Esophagus squamous epithelium (tissue), 5 donors: Measurements from ENCODE around the gene ARHGAP42. TPM values are rescaled to one million over a fixed set of nuclear protein-coding genes. Genes with fewer than 3 reads are reported as not detected.

Experiments
- DNase-seq: peaks from one replicate; lab custom pipeline; 2025; lab: John Stamatoyannopoulos, UW
- H3K27ac ChIP-seq, 4 donors: fragments of 200-600 bp; sonication (generic); one replicate each; pipeline ENCODE4 v1.5.1; 2016 to 2019; ENCODE audit warnings: mild to moderate bottlenecking in 1 of 4
- H3K27me3 ChIP-seq, 4 donors: fragments of 200-600 bp; sonication (generic); 1 replicate in 3 of 4; 2 replicates in 1 of 4; pipeline versions ENCODE4 v1.5.1 to v1.6.0; 2017 to 2021; ENCODE audit warnings: antibody characterized with exemption in 1 of 4
- H3K36me3 ChIP-seq, 3 donors: fragments of 200-600 bp; sonication (generic); one replicate each; pipeline ENCODE4 v1.5.1; 2016 to 2019
- H3K4me1 ChIP-seq, 3 donors: fragments of 200-600 bp; sonication (generic); one replicate each; pipeline ENCODE4 v1.5.1; 2017 to 2019
- H3K4me3 ChIP-seq, 4 donors: fragments of 200-600 bp; sonication (generic); 1 replicate in 3 of 4; 2 replicates in 1 of 4; pipeline ENCODE4 v1.5.1; 2016 to 2019; ENCODE audit warnings: mild to moderate bottlenecking in 2 of 4, moderate library complexity in 1 of 4
- H3K9me3 ChIP-seq, 3 donors: fragments of 200-600 bp; sonication (generic); one replicate each; pipeline ENCODE4 v1.5.1; 2016 to 2019
- CTCF ChIP-seq, 6 experiments: fragments of 450-650 bp in 4 of 6; fragments of 200-600 bp in 2 of 6; sonication (generic) in 2 of 6; IDR thresholded peaks; one replicate each; pipeline ENCODE4 v1.5.1; 2016 to 2019; ENCODE audit warnings: antibody characterized with exemption in 6 of 6, mild to moderate bottlenecking in 4 of 6, moderate library complexity in 4 of 6
- POLR2A ChIP-seq, 4 donors: fragments of 450-650 bp; IDR thresholded peaks; one replicate each; pipeline ENCODE4 v1.6.1; 2017; ENCODE audit warnings: antibody characterized with exemption in 4 of 4, mild to moderate bottlenecking in 4 of 4, moderate library complexity in 3 of 4
- WGBS, 2 donors: methylation state at CpG; one replicate each; pipeline ENCODE4 v1.1.5; 2018; 5-methylcytosine and 5-hydroxymethylcytosine counted together
- intact Hi-C: fragments of 100-400 bp; cut with DNase I; formaldehyde crosslinking; loops from one replicate; pipeline ENCODE4 v1.15.0; 2022
- total RNA-seq, 4 donors: library from RNA; depleted of rRNA; stranded (reverse); fragments of >200 nt; gene quantifications; one replicate each; pipeline ENCODE4 v1.1.0, GENCODE V29; 2016
- donor health status: DM: yes; HTN: yes; CAD: no.

The ARHGAP42 gene
- total RNA-seq, 4 donors from 2014 or later = 3.5 to 10.1 (median 6.4) TPM

GRCh38 chr11:100674212-100674611 lies 12.9 kb upstream of the ARHGAP42 start:
- Histone ChIP-seq H3K36me3 (no peaks in the 10 kb centered on the region), H3K27ac (no peak overlapping the region), H3K27me3 (no peaks in the 10 kb centered on the region), H3K9me3 (no peaks in the 10 kb centered on the region), H3K4me3 (no peak overlapping the region), H3K4me1 (no peaks in the 10 kb centered on the region)
- DNase-seq = no peak
- 87 to 91% methylated on average over 7 of the region's 7 CpGs for WGBS, 2 donors
- no peak for TF ChIP-seq POLR2A (IDR thresholded peaks at IDR 0.05)
- no peak for TF ChIP-seq CTCF (IDR thresholded peaks at IDR 0.05)
- intact Hi-C loops = loop anchor here (10.0 kb wide), 1 partner anchor 89 kb away; no protein-coding TSS in a partner anchor

GRCh38 chr11:100675115-100675650 lies 11.9 kb upstream of the ARHGAP42 start:
- no peak overlapping the region for H3K4me3 ChIP-seq
- H3K27ac ChIP-seq = no peak overlapping the region
- TF ChIP-seq POLR2A (IDR thresholded peaks at IDR 0.05) (no peak), CTCF (IDR thresholded peaks at IDR 0.05) (no peak)
- intact Hi-C loops = loop anchor here (10.0 kb wide), 1 partner anchor 90 kb away; no protein-coding TSS in a partner anchor
- H3K36me3 ChIP-seq = no peaks in the 10 kb centered on the region
- no peak for DNase-seq
- WGBS, 2 donors = 76 to 84% methylated on average over 4 of the region's 4 CpGs
- no peaks in the 10 kb centered on the region for H3K9me3 ChIP-seq
- H3K27me3 ChIP-seq = no peaks in the 10 kb centered on the region
- H3K4me1 ChIP-seq = no peaks in the 10 kb centered on the region

- Histone ChIP-seq H3K4me1 (peaks cover 0 to 9% (median 0%) of the 10 kb centered on the region in 3 donors), H3K27me3 (no peaks in the 10 kb centered on the region), H3K27ac (no peak overlapping the region), H3K36me3 (no peaks in the 10 kb centered on the region), H3K9me3 (no peaks in the 10 kb centered on the region), H3K4me3 (no peak overlapping the region)
- DNase-seq = no peak
- WGBS, 2 donors = 71 to 82% methylated on average over 3 to 4 of the region's 4 CpGs
- intact Hi-C loops = loop anchor here (10.0 kb wide), 1 partner anchor 92 kb away; no protein-coding TSS in a partner anchor
- TF ChIP-seq POLR2A (IDR thresholded peaks at IDR 0.05) (no peak), CTCF (IDR thresholded peaks at IDR 0.05) (no peak)
These were observed 10.2 kb upstream of the ARHGAP42 start for GRCh38 chr11:100676901-100677300.

- Histone ChIP-seq H3K27me3 (no peaks in the 10 kb centered on the region), H3K36me3 (no peaks in the 10 kb centered on the region), H3K9me3 (no peaks in the 10 kb centered on the region), H3K4me1 (peaks cover 0 to 9% (median 0%) of the 10 kb centered on the region in 3 donors), H3K4me3 (no peak overlapping the region), H3K27ac (no peak overlapping the region)
- TF ChIP-seq CTCF (IDR thresholded peaks at IDR 0.05) (no peak), POLR2A (IDR thresholded peaks at IDR 0.05) (no peak)
- no peak for DNase-seq
- intact Hi-C loops = loop anchor here (10.0 kb wide), 1 partner anchor 93 kb away; no protein-coding TSS in a partner anchor
- WGBS, 2 donors = 75 to 91% methylated on average over 1 of the region's 1 CpG
These were observed 9.3 kb upstream of the ARHGAP42 start for GRCh38 chr11:100677796-100678195.

- no peak overlapping the region for H3K4me3 ChIP-seq
- no peaks in the 10 kb centered on the region for H3K36me3 ChIP-seq
- H3K27ac ChIP-seq = no peak overlapping the region
- intact Hi-C loops = loop anchor here (10.0 kb wide), 2 partner anchors 175 to 245 kb away; no protein-coding TSS in a partner anchor
- H3K9me3 ChIP-seq = no peaks in the 10 kb centered on the region
- whole genome bisulfite sequencing, 2 donors = 65 to 81% methylated on average over 7 of the region's 7 CpGs
- DNase-seq = no peak
- no peak for TF ChIP-seq POLR2A (IDR thresholded peaks at IDR 0.05)
- TF ChIP-seq CTCF (IDR thresholded peaks at IDR 0.05) = no peak
- peaks cover 0 to 24% (median 4%) of the 10 kb centered on the region in 3 donors for H3K4me1 ChIP-seq
- H3K27me3 ChIP-seq = no peaks in the 10 kb centered on the region
These were observed 7.0 kb upstream of the ARHGAP42 start for GRCh38 chr11:100680070-100680469.
